Activated CD4-positive, alpha-beta T cell treated with anti-CD3 and anti-CD28 coated beads for 36 hours (primary cell): ENCODE data around the gene CEP192. TPM values are rescaled to one million over a fixed set of nuclear protein-coding genes. Genes with fewer than 3 reads are reported as not detected.
A peak's percentile ranks its signal among the peaks of the same experiment; 100 is the strongest.

Experiments
- ATAC-seq: fragments of 200-7000 bp; cut with Tn5 transposase; one replicate; pipeline ENCODE4 v1.10.0; 2021; ENCODE audit warnings: mild to moderate bottlenecking, moderate library complexity
- CTCF ChIA-PET: fragments of 350-600 bp; sonication (Branson Sonifier 250); formaldehyde crosslinking; loops from one replicate; lab custom pipeline; 2021; ENCODE audit warnings: antibody characterized with exemption; lab: Charles Lee
- POLR2A ChIA-PET: fragments of 350-600 bp; sonication (Branson Sonifier 250); formaldehyde crosslinking; loops from one replicate; lab custom pipeline; 2021; ENCODE audit warnings: antibody characterized with exemption, inconsistent platforms; lab: Charles Lee
- DNase-seq: peaks from one replicate; pipeline ENCODE4 v3.0.0-alpha.2; 2020
- H3K27ac Mint-ChIP-seq: one replicate; pipeline ENCODE4 v1.8.0; 2021; ENCODE audit warnings: mixed read lengths
- H3K27me3 Mint-ChIP-seq: one replicate; pipeline ENCODE4 v1.8.0; 2021; ENCODE audit warnings: mixed read lengths
- H3K36me3 Mint-ChIP-seq: one replicate; pipeline ENCODE4 v1.8.0; 2021; ENCODE audit warnings: low read depth, mixed read lengths
- H3K4me1 Mint-ChIP-seq: one replicate; pipeline ENCODE4 v1.8.0; 2021; ENCODE audit warnings: mixed read lengths
- H3K4me3 Mint-ChIP-seq: one replicate; pipeline ENCODE4 v1.8.0; 2021; ENCODE audit warnings: mild to moderate bottlenecking, moderate library complexity, mixed read lengths
- H3K9me3 Mint-ChIP-seq: one replicate; pipeline ENCODE4 v1.8.0; 2021; ENCODE audit warnings: low read depth, mixed read lengths
- intact Hi-C, 2 experiments: fragments of 100-400 bp; cut with DNase I in 1 of 2; cut with micrococcal nuclease in 1 of 2; formaldehyde crosslinking; loops; one replicate each; pipeline versions ENCODE4 v1.14.2 to v1.15.1; 2022 to 2024; cut with DNase I, micrococcal nuclease
- total RNA-seq, 2 experiments: library from RNA; stranded (reverse); gene quantifications; one replicate each; pipeline ENCODE4 v1.2.3, GENCODE V29; 2021

The CEP192 gene
- total RNA-seq, 2 experiments from 2014 or later, result 36.0 to 39.3 TPM

- ChIA-PET CTCF (no interaction called here), POLR2A (no interaction called here)
- H3K27ac Mint-ChIP-seq, result no peak overlapping the region
- peaks cover 3% of the 10 kb centered on the region for H3K4me1 Mint-ChIP-seq
- H3K9me3 Mint-ChIP-seq, result no peaks in the 10 kb centered on the region
- H3K4me3 Mint-ChIP-seq, result no peak overlapping the region
- DNase-seq (no peak), ATAC-seq (no peak)
- intact Hi-C loops, result no loop called here
- H3K36me3 Mint-ChIP-seq, result peaks cover 53% of the 10 kb centered on the region
- H3K27me3 Mint-ChIP-seq, result no peaks in the 10 kb centered on the region
Measured at GRCh38 chr18:13025233-13025632, 34.1 kb downstream of the CEP192 start.

GRCh38 chr18:13026583-13027270 lies 35.6 kb downstream of the CEP192 start:
- ChIA-PET CTCF (interaction anchor here (0.6 kb wide), 1 partner anchor 690 kb away, joined by 3 read pairs; no protein-coding TSS in a partner anchor), POLR2A (no interaction called here)
- H3K27ac Mint-ChIP-seq, result no peak overlapping the region
- H3K36me3 Mint-ChIP-seq, result peaks cover 49% of the 10 kb centered on the region
- H3K4me1 Mint-ChIP-seq, result peaks cover 3% of the 10 kb centered on the region
- DNase-seq (no peak), ATAC-seq (no peak)
- intact Hi-C loops, result no loop called here
- H3K27me3 Mint-ChIP-seq, result no peaks in the 10 kb centered on the region
- H3K4me3 Mint-ChIP-seq, result no peak overlapping the region
- no peaks in the 10 kb centered on the region for H3K9me3 Mint-ChIP-seq

- ChIA-PET CTCF (interaction anchor here (0.6 kb wide), 1 partner anchor 345 kb away, joined by 5 read pairs; no protein-coding TSS in a partner anchor), POLR2A (no interaction called here)
Measured at GRCh38 chr18:13028869-13029268, 37.7 kb downstream of the CEP192 start.

DNA sequence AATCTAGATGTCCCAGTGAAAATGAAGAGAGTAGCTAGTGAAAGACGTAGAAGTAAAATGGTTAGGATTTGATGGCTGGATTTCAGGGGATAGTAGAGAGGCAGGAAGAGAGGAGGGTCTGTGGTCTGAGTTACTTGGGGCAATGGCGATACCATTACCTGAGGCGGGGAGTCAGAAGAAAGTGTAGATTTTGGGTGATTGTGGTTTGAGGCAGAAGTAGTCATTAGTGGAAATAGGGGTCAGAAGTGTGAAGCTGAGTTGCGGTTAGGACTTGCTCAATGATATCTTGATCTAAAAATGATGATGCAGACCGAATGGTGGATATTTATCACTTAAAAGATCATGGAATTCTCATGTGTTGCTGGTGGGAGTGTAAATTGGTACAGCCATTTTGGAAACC lies 41.0 kb downstream of the CEP192 start:
- POLR2A ChIA-PET, result no interaction called here
- CTCF ChIA-PET, result interaction anchor here (0.8 kb wide), 1 partner anchor 11 kb away, joined by 5 read pairs; no protein-coding TSS in a partner anchor
- H3K27me3 Mint-ChIP-seq, result no peaks in the 10 kb centered on the region
- no peak overlapping the region for H3K4me3 Mint-ChIP-seq
- H3K4me1 Mint-ChIP-seq, result peaks cover 12% of the 10 kb centered on the region
- H3K9me3 Mint-ChIP-seq, result no peaks in the 10 kb centered on the region
- peaks cover 48% of the 10 kb centered on the region for H3K36me3 Mint-ChIP-seq
- ATAC-seq (peak; percentile 30), DNase-seq (no peak)
- intact Hi-C loops, result no loop called here
- H3K27ac Mint-ChIP-seq, result no peak overlapping the region

More at GRCh38 chr18:13028869-13029268, 37.7 kb downstream of the CEP192 start:
- no peak overlapping the region for H3K27ac Mint-ChIP-seq
- H3K4me3 Mint-ChIP-seq, result no peak overlapping the region
- no peak for ATAC-seq
- H3K4me1 Mint-ChIP-seq, result peaks cover 6% of the 10 kb centered on the region
- intact Hi-C loops, result no loop called here
- no peaks in the 10 kb centered on the region for H3K9me3 Mint-ChIP-seq
- no peaks in the 10 kb centered on the region for H3K27me3 Mint-ChIP-seq
- no peak for DNase-seq
- peaks cover 46% of the 10 kb centered on the region for H3K36me3 Mint-ChIP-seq

GRCh38 chr18:13035249-13035914 lies 44.2 kb downstream of the CEP192 start:
- no peak overlapping the region for H3K27ac Mint-ChIP-seq
- H3K36me3 Mint-ChIP-seq, result peaks cover 55% of the 10 kb centered on the region
- no peak for ATAC-seq
- no peaks in the 10 kb centered on the region for H3K9me3 Mint-ChIP-seq
- H3K4me1 Mint-ChIP-seq, result peaks cover 14% of the 10 kb centered on the region
- CTCF ChIA-PET, result interaction anchor here (0.6 to 1.5 kb wide), 2 partner anchors 10 to 76 kb away, joined by 3 to 4 read pairs; no protein-coding TSS in a partner anchor
- no peak for DNase-seq
- H3K4me3 Mint-ChIP-seq, result no peak overlapping the region
- no peaks in the 10 kb centered on the region for H3K27me3 Mint-ChIP-seq
- intact Hi-C loops, result no loop called here
- POLR2A ChIA-PET, result no interaction called here

DNA sequence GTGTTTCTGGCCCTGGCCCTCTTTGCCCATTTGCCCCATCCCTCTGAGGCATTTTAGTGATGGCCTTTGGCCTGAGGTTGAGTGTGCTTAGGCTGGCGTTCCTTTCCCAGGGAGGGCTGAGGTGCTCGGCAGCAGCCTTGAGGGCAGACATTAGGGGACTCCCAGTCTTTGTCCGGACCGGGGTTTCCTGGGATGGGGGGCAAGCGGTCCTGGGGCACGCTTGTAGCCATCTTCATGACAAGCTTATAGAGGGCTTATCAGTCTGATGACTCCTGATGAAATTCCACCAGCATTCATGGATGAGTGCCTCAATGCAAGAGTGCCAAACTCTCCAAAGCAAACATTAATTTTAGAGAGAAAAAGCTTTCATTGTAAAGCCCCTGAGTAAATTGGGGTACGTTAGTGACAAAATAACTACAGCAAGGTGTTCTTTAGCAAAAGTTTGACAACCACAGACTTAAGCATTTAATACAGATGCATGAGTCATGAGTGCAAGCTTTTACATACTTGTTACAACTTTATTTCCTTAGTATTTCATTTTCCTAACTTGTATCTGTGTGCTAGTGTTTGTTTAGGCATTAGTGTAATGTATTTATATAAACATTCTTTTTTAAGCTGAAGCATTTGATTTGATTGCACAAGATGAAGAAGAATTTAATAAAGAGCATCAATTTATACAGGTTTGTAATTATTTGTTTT lies 45.6 kb downstream of the CEP192 start:
- no peak for DNase-seq
- no peak for ATAC-seq
- no peak overlapping the region for H3K27ac Mint-ChIP-seq
- H3K27me3 Mint-ChIP-seq, result no peaks in the 10 kb centered on the region
- H3K4me1 Mint-ChIP-seq, result peaks cover 14% of the 10 kb centered on the region
- no peak overlapping the region for H3K4me3 Mint-ChIP-seq
- H3K36me3 Mint-ChIP-seq, result peaks cover 55% of the 10 kb centered on the region
- ChIA-PET POLR2A (no interaction called here), CTCF (no interaction called here)
- intact Hi-C loops, result no loop called here
- no peaks in the 10 kb centered on the region for H3K9me3 Mint-ChIP-seq

- ATAC-seq (no peak), DNase-seq (no peak)
- Mint-ChIP-seq H3K27me3 (no peaks in the 10 kb centered on the region), H3K9me3 (no peaks in the 10 kb centered on the region), H3K36me3 (peaks cover 59% of the 10 kb centered on the region), H3K4me1 (peaks cover 9% of the 10 kb centered on the region), H3K4me3 (no peak overlapping the region), H3K27ac (no peak overlapping the region)
- ChIA-PET CTCF (no interaction called here), POLR2A (no interaction called here)
- intact Hi-C loops, result no loop called here
Measured at GRCh38 chr18:13039806-13040205, 48.6 kb downstream of the CEP192 start.

- no peak overlapping the region for H3K4me3 Mint-ChIP-seq
- no peak overlapping the region for H3K27ac Mint-ChIP-seq
- no peaks in the 10 kb centered on the region for H3K27me3 Mint-ChIP-seq
- no peak for ATAC-seq
- ChIA-PET CTCF (no interaction called here), POLR2A (no interaction called here)
- H3K36me3 Mint-ChIP-seq, result peaks cover 66% of the 10 kb centered on the region
- peaks cover 10% of the 10 kb centered on the region for H3K4me1 Mint-ChIP-seq
- DNase-seq, result no peak
- H3K9me3 Mint-ChIP-seq, result no peaks in the 10 kb centered on the region
- intact Hi-C loops, result no loop called here
Measured at GRCh38 chr18:13043066-13043465, 51.9 kb downstream of the CEP192 start.

- no peak for ATAC-seq
- H3K9me3 Mint-ChIP-seq, result no peaks in the 10 kb centered on the region
- intact Hi-C loops, result no loop called here
- POLR2A ChIA-PET, result no interaction called here
- no peaks in the 10 kb centered on the region for H3K27me3 Mint-ChIP-seq
- H3K4me3 Mint-ChIP-seq, result no peak overlapping the region
- H3K27ac Mint-ChIP-seq, result peak overlapping the region; percentile 11
- CTCF ChIA-PET, result interaction anchor here (0.7 kb wide), 1 partner anchor 278 kb away, joined by 3 read pairs; no protein-coding TSS in a partner anchor
- no peak for DNase-seq
- H3K4me1 Mint-ChIP-seq, result peaks cover 27% of the 10 kb centered on the region
- peaks cover 66% of the 10 kb centered on the region for H3K36me3 Mint-ChIP-seq
Measured at GRCh38 chr18:13048061-13048595, 57.0 kb downstream of the CEP192 start.

DNA sequence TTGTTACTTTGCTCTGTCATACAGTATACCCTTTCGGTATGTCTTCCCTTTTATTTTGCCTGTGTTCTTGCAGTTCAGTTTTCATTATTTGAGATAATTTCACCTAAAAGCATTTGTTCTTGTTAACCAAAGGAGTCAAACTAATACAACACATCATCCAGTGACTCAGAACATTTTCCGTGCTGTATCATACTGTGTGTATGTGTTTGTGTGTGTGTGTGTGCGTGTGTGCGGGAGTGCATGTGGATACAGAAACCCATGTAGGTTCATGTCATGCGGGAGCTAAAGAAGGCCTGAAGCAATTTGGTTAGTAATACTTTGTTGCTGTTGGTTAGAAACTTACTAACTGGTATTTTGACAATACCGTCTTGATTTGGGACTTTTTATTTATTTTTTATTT lies 60.0 kb downstream of the CEP192 start:
- Mint-ChIP-seq H3K9me3 (no peaks in the 10 kb centered on the region), H3K27me3 (no peaks in the 10 kb centered on the region), H3K4me3 (no peak overlapping the region), H3K36me3 (peaks cover 68% of the 10 kb centered on the region), H3K4me1 (peaks cover 22% of the 10 kb centered on the region), H3K27ac (peak overlapping the region; percentile 11)
- POLR2A ChIA-PET, result no interaction called here
- peak; percentile 56 for DNase-seq
- CTCF ChIA-PET, result no interaction called here
- ATAC-seq, result peak; percentile 47
- intact Hi-C loops, result no loop called here

GRCh38 chr18:13051950-13052349 lies 60.8 kb downstream of the CEP192 start:
- DNase-seq, result peak; percentile 14
- Mint-ChIP-seq H3K4me1 (peaks cover 22% of the 10 kb centered on the region), H3K9me3 (no peaks in the 10 kb centered on the region), H3K4me3 (no peak overlapping the region), H3K27ac (peak overlapping the region; percentile 51), H3K36me3 (peaks cover 71% of the 10 kb centered on the region), H3K27me3 (no peaks in the 10 kb centered on the region)
- peak; percentile 62 for ATAC-seq
- CTCF ChIA-PET, result no interaction called here
- POLR2A ChIA-PET, result no interaction called here
- intact Hi-C loops, result no loop called here
